H1 (cell line): Measurements from ENCODE around the gene APC2. TPM values are rescaled to one million over a fixed set of nuclear protein-coding genes. Genes with fewer than 3 reads are reported as not detected.

Experiments
- CTCF ChIA-PET: fragments of 300-600 bp; sonication (Branson Sonifier 250); formaldehyde crosslinking; loops from one replicate; lab custom pipeline; 2021; ENCODE audit not compliant: partially characterized antibody; lab: Charles Lee
- POLR2A ChIA-PET: fragments of 300-600 bp; sonication (Branson Sonifier 250); formaldehyde crosslinking; loops from one replicate; lab custom pipeline; 2021; ENCODE audit warnings: inconsistent platforms; ENCODE audit not compliant: partially characterized antibody; lab: Charles Lee
- DNase-seq, 2 experiments: peaks; one replicate each; pipeline versions ENCODE4 v3.0.0 to v3.0.0-alpha.2; 2010 to 2022; ENCODE audit warnings: low spot score in 2 of 2, low read depth in 1 of 2, mixed read lengths in 1 of 2
- FAIRE-seq: peaks from 2 replicates; lab custom pipeline; 2011; peaks lifted over from hg19 to GRCh38; lab: Jason Lieb, UNC
- H2AFZ ChIP-seq: 2 replicates; pipeline ENCODE4 v1.8.1; 2012; ENCODE audit warnings: low read length, inconsistent platforms
- H2AK5ac ChIP-seq: 2 replicates; pipeline ENCODE4 v1.6.1; 2013; ENCODE audit warnings: low read depth, low read length
- H2BK120ac ChIP-seq: replicated peaks from 2 replicates; pipeline ENCODE3; 2013; ENCODE audit warnings: low read depth, low read length, inconsistent platforms
- H2BK12ac ChIP-seq: 2 replicates; pipeline ENCODE4 v1.6.1; 2013; ENCODE audit warnings: low read depth, low read length
- H2BK15ac ChIP-seq: 2 replicates; pipeline ENCODE4 v1.6.1; 2013; ENCODE audit warnings: low read length
- H2BK20ac ChIP-seq: 2 replicates; pipeline ENCODE4 v1.6.1; 2013; ENCODE audit warnings: low read length
- H2BK5ac ChIP-seq: 2 replicates; pipeline ENCODE4 v1.6.1; 2013; ENCODE audit warnings: low read depth, low read length
- H3K14ac ChIP-seq: 2 replicates; pipeline ENCODE4 v1.6.1; 2013; ENCODE audit warnings: inconsistent platforms; ENCODE audit not compliant: insufficient read length
- H3K18ac ChIP-seq: 2 replicates; pipeline ENCODE4 v1.6.1; 2013; ENCODE audit warnings: low read length; ENCODE audit errors: extremely low read depth
- H3K23ac ChIP-seq: 2 replicates; pipeline ENCODE4 v1.6.1; 2013; ENCODE audit warnings: inconsistent platforms; ENCODE audit not compliant: insufficient read length
- H3K23me2 ChIP-seq: 2 replicates; pipeline ENCODE4 v1.6.1; 2013; ENCODE audit warnings: low read depth, low read length
- H3K27ac ChIP-seq: 2 replicates; pipeline ENCODE4 v1.6.1; 2011; ENCODE audit warnings: low read depth, low read length, inconsistent platforms
- H3K27me3 ChIP-seq, 4 experiments: replicated peaks in 1 of 4; 1 replicate in 1 of 4; 2 replicates in 3 of 4; pipeline versions ENCODE4 v1.6.1 to v1.8.1; 2011 to 2013; ENCODE audit warnings: low read length in 3 of 4, mild to moderate bottlenecking in 3 of 4, inconsistent platforms in 2 of 4, mixed read lengths in 2 of 4, moderate library complexity in 1 of 4; ENCODE audit not compliant: control insufficient read depth in 3 of 4, insufficient read depth in 3 of 4; ENCODE audit errors: extremely low read depth in 1 of 4
- H3K36me3 ChIP-seq, 4 experiments: 2 replicates each; pipeline versions ENCODE4 v1.6.1 to v1.8.1; 2011 to 2013; ENCODE audit warnings: mild to moderate bottlenecking in 4 of 4, low read length in 3 of 4, moderate library complexity in 2 of 4, control low read depth in 1 of 4, inconsistent platforms in 1 of 4; ENCODE audit not compliant: insufficient read depth in 4 of 4, control insufficient read depth in 2 of 4
- H3K4ac ChIP-seq: replicated peaks from 2 replicates; pipeline ENCODE3; 2013; ENCODE audit warnings: low read length, low read depth, mixed read lengths, inconsistent platforms; ENCODE audit not compliant: insufficient read length
- H3K4me1 ChIP-seq, 4 experiments: replicated peaks in 1 of 4; 1 replicate in 1 of 4; 2 replicates in 3 of 4; pipeline versions ENCODE4 v1.6.1 to v1.8.1; 2011 to 2013; ENCODE audit warnings: low read length in 3 of 4, inconsistent platforms in 2 of 4, mixed read lengths in 1 of 4; ENCODE audit not compliant: insufficient read depth in 4 of 4, control insufficient read depth in 3 of 4
- H3K4me2 ChIP-seq, 2 experiments: 2 replicates each; pipeline versions ENCODE4 v1.6.1 to v1.8.1; 2011 to 2013; ENCODE audit warnings: low read depth in 2 of 2, low read length in 2 of 2, control low read depth in 1 of 2, inconsistent platforms in 1 of 2, mild to moderate bottlenecking in 1 of 2; ENCODE audit not compliant: insufficient read depth in 1 of 2
- H3K4me3 ChIP-seq, 4 experiments: fragments of 200-600, 300-600 bp in 1 of 4; sonication (generic), shearing (Covaris generic), sonication (Bioruptor Twin) in 1 of 4; 2 replicates each; pipeline versions ENCODE4 v1.5.1 to v1.8.1; 2011 to 2016; ENCODE audit warnings: low read length in 4 of 4, low read depth in 3 of 4, control low read depth in 2 of 4, inconsistent platforms in 2 of 4, mild to moderate bottlenecking in 2 of 4, mixed read lengths in 1 of 4, moderate library complexity in 1 of 4; ENCODE audit not compliant: insufficient read depth in 2 of 4; ENCODE audit errors: extremely low read depth in 1 of 4
- H3K56ac ChIP-seq: replicated peaks from 2 replicates; pipeline ENCODE3; 2013; ENCODE audit warnings: low read depth, mild to moderate bottlenecking, mixed read lengths, low read length, inconsistent platforms; ENCODE audit not compliant: insufficient read length
- H3K79me1 ChIP-seq: 2 replicates; pipeline ENCODE4 v1.6.1; 2013; ENCODE audit warnings: low read depth, low read length, control low read depth
- H3K79me2 ChIP-seq, 2 experiments: 2 replicates each; pipeline versions ENCODE4 v1.6.1 to v1.8.1; 2012 to 2013; ENCODE audit warnings: low read length in 2 of 2, mild to moderate bottlenecking in 2 of 2, inconsistent platforms in 1 of 2; ENCODE audit not compliant: insufficient read depth in 2 of 2, control insufficient read depth in 1 of 2
- H3K9ac ChIP-seq, 4 experiments: replicated peaks in 1 of 4; 1 replicate in 1 of 4; 2 replicates in 3 of 4; pipeline versions ENCODE4 v1.6.1 to v1.8.1; 2011 to 2013; ENCODE audit warnings: low read depth in 3 of 4, low read length in 3 of 4, control low read depth in 2 of 4, mild to moderate bottlenecking in 2 of 4, moderate library complexity in 2 of 4, inconsistent platforms in 1 of 4; ENCODE audit errors: extremely low read depth in 1 of 4
- H3K9me3 ChIP-seq, 2 experiments: 2 replicates each; pipeline versions ENCODE4 v1.6.1 to v1.8.1; 2012 to 2013; ENCODE audit warnings: mild to moderate bottlenecking in 2 of 2, moderate library complexity in 2 of 2, control low read depth in 1 of 2, inconsistent platforms in 1 of 2, low read depth in 1 of 2, low read length in 1 of 2, mixed read lengths in 1 of 2; ENCODE audit not compliant: insufficient read depth in 2 of 2
- H4K20me1 ChIP-seq, 2 experiments: replicated peaks in 1 of 2; 2 replicates each; pipeline versions ENCODE3 to v1.8.1; 2011 to 2013; ENCODE audit warnings: inconsistent platforms in 2 of 2, low read length in 2 of 2, mild to moderate bottlenecking in 1 of 2; ENCODE audit not compliant: insufficient read depth in 2 of 2, control insufficient read depth in 1 of 2
- H4K5ac ChIP-seq: 2 replicates; pipeline ENCODE4 v1.6.1; 2013; ENCODE audit warnings: low read length, low read depth, mixed read lengths, inconsistent platforms; ENCODE audit not compliant: insufficient read length
- H4K8ac ChIP-seq: 2 replicates; pipeline ENCODE4 v1.8.0; 2013; ENCODE audit warnings: mild to moderate bottlenecking, moderate library complexity, low read length, inconsistent platforms; ENCODE audit not compliant: insufficient read depth; ENCODE audit errors: extremely low read depth
- H4K91ac ChIP-seq: replicated peaks from 2 replicates; pipeline ENCODE3; 2013; ENCODE audit warnings: low read length, mixed read lengths, inconsistent platforms; ENCODE audit not compliant: insufficient read length
- ATF2 ChIP-seq: IDR thresholded peaks from 2 replicates; pipeline ENCODE4 v1.6.1; 2012; ENCODE audit warnings: low read length, inconsistent platforms
- CEBPB ChIP-seq: IDR thresholded peaks from 2 replicates; pipeline ENCODE4 v1.6.1; 2012; ENCODE audit warnings: low read depth, low read length
- CTBP2 ChIP-seq: IDR thresholded peaks from 2 replicates; pipeline ENCODE4 v1.7.0; 2011; ENCODE audit warnings: borderline replicate concordance, mild to moderate bottlenecking, moderate library complexity, mixed read lengths, low read length; ENCODE audit not compliant: insufficient read depth, insufficient read length
- EP300 ChIP-seq, 2 experiments: IDR thresholded peaks; 1 replicate in 1 of 2; 2 replicates in 1 of 2; pipeline ENCODE4 v1.6.1; 2011 to 2012; ENCODE audit warnings: low read depth in 2 of 2, low read length in 2 of 2, mild to moderate bottlenecking in 2 of 2, borderline replicate concordance in 1 of 2, inconsistent platforms in 1 of 2, moderate library complexity in 1 of 2
- EZH2 ChIP-seq: fragments of 200-600 bp; sonication (generic); IDR thresholded peaks from 2 replicates; pipeline ENCODE4 v1.7.1; 2012; ENCODE audit warnings: low read depth, mild to moderate bottlenecking, moderate library complexity, low read length, inconsistent platforms; ENCODE audit not compliant: severe bottlenecking
- GABPA ChIP-seq: IDR thresholded peaks from 2 replicates; pipeline ENCODE4 v1.6.1; 2011; ENCODE audit warnings: mild to moderate bottlenecking, low read length, moderate library complexity, borderline replicate concordance; ENCODE audit not compliant: insufficient read depth
- HDAC6 ChIP-seq: IDR thresholded peaks from one replicate; pipeline ENCODE4 v1.7.1; 2012; ENCODE audit warnings: low read depth, mild to moderate bottlenecking, inconsistent platforms, low read length, moderate library complexity
- MAX ChIP-seq: IDR thresholded peaks from 2 replicates; pipeline ENCODE4 v1.6.1; 2012; ENCODE audit warnings: inconsistent platforms
- SIN3A ChIP-seq, 2 experiments: IDR thresholded peaks in 1 of 2; conservative IDR thresholded peaks in 1 of 2; 2 replicates each; pipeline ENCODE4 v1.6.1; 2011 to 2012; ENCODE audit warnings: low read length in 2 of 2, improper control_type of control experiment in 1 of 2, low read depth in 1 of 2, mild to moderate bottlenecking in 1 of 2
- SP1 ChIP-seq: IDR thresholded peaks from 2 replicates; pipeline ENCODE4 v1.6.1; 2011; ENCODE audit warnings: low read depth, low read length
- WGBS, 2 experiments: shearing (Covaris generic) in 1 of 2; methylation state at CpG; one replicate each; pipeline versions ENCODE4 v1.1.6 to v1.1.7; 2013 to 2015; ENCODE audit warnings: low lambda C conversion rate in 2 of 2, mixed read lengths in 2 of 2, inconsistent platforms in 1 of 2, low coverage in 1 of 2, missing lambda C conversion rate in 1 of 2; ENCODE audit not compliant: insufficient replicate concordance in 2 of 2, insufficient coverage in 1 of 2, insufficient read length in 1 of 2; ENCODE audit errors: extremely low coverage in 1 of 2, missing lambda C conversion rate in 1 of 2; 5-methylcytosine and 5-hydroxymethylcytosine counted together
- polyA plus RNA-seq, 7 experiments: library from polyadenylated mRNA; depleted of rRNA in 3 of 7; stranded (reverse) in 5 of 7; unstranded in 2 of 7; fragments of >200 nt in 5 of 7; fragments of 200-250 nt in 2 of 7; gene quantifications; 1 replicate in 5 of 7; 2 replicates in 1 of 7; 4 replicates in 1 of 7; pipeline versions ENCODE4 v1.2.1 to v1.2.3, GENCODE V29; 2011 to 2013; ENCODE audit warnings: missing spikeins in 2 of 7, mixed read lengths in 2 of 7
- total RNA-seq: library from RNA; stranded (reverse); fragmentation: NEBNext Ultra II Directional; extraction: Animal tissue kit (Norgen Biotek cat#: 25700); gene quantifications from 2 replicates; pipeline ENCODE4 v1.2.1, GENCODE V29; 2021

APC2 gene
- total and polyA plus RNA-seq, 2 of the 8 experiments (the other 6 are each of a cell fraction or from before 2014, with no cell fraction given) = 1.3 to 4.1 TPM

GRCh38 chr19:1492474-1493006, 42.6 kb downstream of the APC2 start:
- Histone ChIP-seq H3K9me3 (no peaks in the 10 kb centered on the region), H3K4me1 (peaks cover 0 to 5% (median 2%) of the 10 kb centered on the region in 4 experiments; a peak in 5 of 7 replicates), H2BK120ac (no peak overlapping the region), H4K91ac (no peak overlapping the region), H3K4me2 (no peak overlapping the region; a peak in 1 of 4 replicates), H3K23ac (no peak overlapping the region), H2BK15ac (no peak overlapping the region), H3K79me1 (no peaks in the 10 kb centered on the region), H3K27me3 (peaks cover 3 to 17% (median 9%) of the 10 kb centered on the region in 4 experiments; a peak in 6 of 7 replicates), H3K79me2 (no peaks in the 10 kb centered on the region), H4K20me1 (peaks cover 0 to 5% of the 10 kb centered on the region in 2 experiments), H3K14ac (no peak overlapping the region), H3K4ac (no peak overlapping the region), H4K5ac (no peak overlapping the region), H4K8ac (no peak overlapping the region), H3K4me3 (no peak overlapping the region), H3K27ac (no peak overlapping the region), H3K9ac (no peak overlapping the region), H3K56ac (no peak overlapping the region), H2BK20ac (no peak overlapping the region), H2BK12ac (no peak overlapping the region), H3K36me3 (no peaks in the 10 kb centered on the region), H2BK5ac (no peak overlapping the region), H3K23me2 (peaks cover 9% of the 10 kb centered on the region), H3K18ac (no peak overlapping the region), H2AFZ (no peak overlapping the region), H2AK5ac (no peak overlapping the region)
- ChIA-PET POLR2A (no interaction called here), CTCF (interaction anchor here (1.0 to 2.6 kb wide), 2 partner anchors 11 to 17 kb away, joined by 3 to 14 read pairs; no protein-coding TSS in a partner anchor)
- DNase-seq (no peak), FAIRE-seq (no peak)
- WGBS, 2 experiments = 90% methylated on average over 9 of the region's 10 CpGs; no CpG with 5 or more reads in 1 of the 2 experiments
- no peak for TF ChIP-seq HDAC6
- TF ChIP-seq CTBP2 = no peak
- TF ChIP-seq SP1 = no peak
- no peak for TF ChIP-seq CEBPB
- no peak for TF ChIP-seq EZH2
- no peak for TF ChIP-seq GABPA
- no peak for TF ChIP-seq MAX
- TF ChIP-seq SIN3A (conservative IDR thresholded peaks at IDR 0.05 in 1 of 2, IDR thresholded peaks at IDR 0.05 in 1 of 2; ENCODE audit: low read depth in 1 of 2, low read length in 2 of 2) = no peak
- no peak for TF ChIP-seq EP300 (IDR thresholded peaks at IDR 0.05; ENCODE audit: borderline replicate concordance in 1 of 2, low read depth in 2 of 2, low read length in 2 of 2)
- TF ChIP-seq ATF2 = no peak
